Sigmoid colon (tissue), 7 donors: ENCODE results near the gene NAA15. TPM values are rescaled to one million over a fixed set of nuclear protein-coding genes. Genes with fewer than 3 reads are reported as not detected.
"Not testable (repeated sequence)": the region's sequence is repeated elsewhere in the genome, so short reads cannot be mapped to it uniquely, and the experiment has no call there.

ENCODE experiments used
- DNase-seq: peaks from one replicate; pipeline ENCODE4 v3.0.0-alpha.2; 2019
- H3K27ac ChIP-seq, 4 donors: fragments of 200-600 bp; sonication (generic); one replicate each; pipeline ENCODE4 v1.5.1; 2016 to 2019; ENCODE audit warnings: mild to moderate bottlenecking in 1 of 4
- H3K27me3 ChIP-seq, 3 donors: fragments of 200-600 bp; sonication (generic); one replicate each; pipeline ENCODE4 v1.5.1; 2019; ENCODE audit warnings: mild to moderate bottlenecking in 1 of 3
- H3K36me3 ChIP-seq, 4 donors: fragments of 200-600 bp; sonication (generic); one replicate each; pipeline ENCODE4 v1.5.1; 2016 to 2019
- H3K4me1 ChIP-seq, 4 donors: fragments of 200-600 bp; sonication (generic); one replicate each; pipeline ENCODE4 v1.5.1; 2017 to 2019
- H3K4me3 ChIP-seq, 4 donors: fragments of 200-600 bp; sonication (generic); one replicate each; pipeline ENCODE4 v1.5.1; 2017 to 2019; ENCODE audit warnings: mild to moderate bottlenecking in 2 of 4, moderate library complexity in 1 of 4
- H3K9me3 ChIP-seq, 4 donors: fragments of 200-600 bp in 3 of 4; sonication (generic) in 3 of 4; one replicate each; pipeline versions ENCODE4 v1.5.1 to v1.6.1; 2013 to 2019
- EP300 ChIP-seq, 4 donors: sonication (generic); formaldehyde crosslinking; IDR thresholded peaks; one replicate each; pipeline ENCODE4 v1.6.1; 2017; ENCODE audit warnings: antibody characterized with exemption in 4 of 4
- POLR2A ChIP-seq, 2 donors: fragments of 450-650 bp; IDR thresholded peaks; one replicate each; pipeline ENCODE4 v1.6.1; 2016; ENCODE audit warnings: antibody characterized with exemption in 2 of 2, mild to moderate bottlenecking in 2 of 2, moderate library complexity in 2 of 2
- POLR2AphosphoS5 ChIP-seq, 4 donors: sonication (generic); formaldehyde crosslinking; IDR thresholded peaks; one replicate each; pipeline ENCODE4 v1.6.1; 2017; ENCODE audit warnings: antibody characterized with exemption in 4 of 4
- whole genome bisulfite sequencing, 2 donors: extraction: QIAGEN DNeasy Blood & Tissue Kit; methylation state at CpG; one replicate each; pipeline ENCODE4 v1.1.7; 2013; 5-methylcytosine and 5-hydroxymethylcytosine counted together
- intact Hi-C: fragments of 100-400 bp; cut with DNase I; formaldehyde crosslinking; loops from one replicate; pipeline ENCODE4 v1.15.1; 2023
- polyA plus RNA-seq, 3 donors: library from polyadenylated mRNA; stranded (reverse); fragments of 200-250 nt; gene quantifications; one replicate each; pipeline ENCODE4 v1.2.3, GENCODE V29; 2013
- total RNA-seq, 4 donors: library from RNA; depleted of rRNA; stranded (reverse); fragments of >200 nt; gene quantifications; one replicate each; pipeline ENCODE4 v1.1.0, GENCODE V29; 2016
- TF ChIP-seq, protein P1 (sequence below), 4 experiments: fragments of 450-650 bp in 3 of 4; fragments of 200-600 bp in 1 of 4; IDR thresholded peaks; one replicate each; pipeline ENCODE4 v1.5.1; 2016 to 2019; ENCODE audit warnings: antibody characterized with exemption in 4 of 4, mild to moderate bottlenecking in 3 of 4, moderate library complexity in 2 of 4
- donor health status: healthy with polysubstance abuse.
- donor health status: Bipolar disorder and iron deficiency.
- donor health status: healthy.

Gene NAA15
- total and polyA plus RNA-seq, 7 donors, result 5.4 to 40.3 (median 21.6) TPM

DNA sequence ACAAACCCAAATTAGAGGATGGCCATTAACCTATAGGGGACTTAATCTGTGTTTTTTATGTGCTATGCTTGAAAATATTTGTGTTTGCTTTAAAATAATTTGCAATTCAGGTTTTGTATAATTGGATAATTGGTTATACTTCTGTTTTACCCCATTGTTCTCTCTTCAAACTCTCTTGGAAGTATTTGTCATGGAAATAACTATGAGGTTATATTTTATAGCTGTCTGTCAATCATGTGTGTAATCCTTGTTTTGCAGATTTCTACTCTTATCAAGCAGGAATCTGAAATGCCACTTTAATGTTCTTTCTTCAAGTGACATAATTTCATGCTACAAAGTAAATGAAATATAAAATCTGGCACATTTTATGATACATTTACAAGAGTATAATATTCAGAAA, 16.3 kb downstream of the NAA15 start:
- no peaks in the 10 kb centered on the region for H3K27me3 ChIP-seq
- H3K9me3 ChIP-seq, result no peaks in the 10 kb centered on the region
- H3K27ac ChIP-seq, result no peak overlapping the region
- intact Hi-C loops, result no loop called here
- H3K36me3 ChIP-seq, result no peaks in the 10 kb centered on the region
- no peak overlapping the region for H3K4me3 ChIP-seq
- TF ChIP-seq, protein P1, sequence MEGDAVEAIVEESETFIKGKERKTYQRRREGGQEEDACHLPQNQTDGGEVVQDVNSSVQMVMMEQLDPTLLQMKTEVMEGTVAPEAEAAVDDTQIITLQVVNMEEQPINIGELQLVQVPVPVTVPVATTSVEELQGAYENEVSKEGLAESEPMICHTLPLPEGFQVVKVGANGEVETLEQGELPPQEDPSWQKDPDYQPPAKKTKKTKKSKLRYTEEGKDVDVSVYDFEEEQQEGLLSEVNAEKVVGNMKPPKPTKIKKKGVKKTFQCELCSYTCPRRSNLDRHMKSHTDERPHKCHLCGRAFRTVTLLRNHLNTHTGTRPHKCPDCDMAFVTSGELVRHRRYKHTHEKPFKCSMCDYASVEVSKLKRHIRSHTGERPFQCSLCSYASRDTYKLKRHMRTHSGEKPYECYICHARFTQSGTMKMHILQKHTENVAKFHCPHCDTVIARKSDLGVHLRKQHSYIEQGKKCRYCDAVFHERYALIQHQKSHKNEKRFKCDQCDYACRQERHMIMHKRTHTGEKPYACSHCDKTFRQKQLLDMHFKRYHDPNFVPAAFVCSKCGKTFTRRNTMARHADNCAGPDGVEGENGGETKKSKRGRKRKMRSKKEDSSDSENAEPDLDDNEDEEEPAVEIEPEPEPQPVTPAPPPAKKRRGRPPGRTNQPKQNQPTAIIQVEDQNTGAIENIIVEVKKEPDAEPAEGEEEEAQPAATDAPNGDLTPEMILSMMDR (IDR thresholded peaks at IDR 0.05), result no peak
- TF ChIP-seq POLR2A (IDR thresholded peaks at IDR 0.05) (no peak), POLR2AphosphoS5 (IDR thresholded peaks at IDR 0.05) (no peak), EP300 (IDR thresholded peaks at IDR 0.05) (no peak)
- DNase-seq, result no peak
- H3K4me1 ChIP-seq, result peaks cover 0 to 37% (median 20%) of the 10 kb centered on the region in 4 donors

DNA sequence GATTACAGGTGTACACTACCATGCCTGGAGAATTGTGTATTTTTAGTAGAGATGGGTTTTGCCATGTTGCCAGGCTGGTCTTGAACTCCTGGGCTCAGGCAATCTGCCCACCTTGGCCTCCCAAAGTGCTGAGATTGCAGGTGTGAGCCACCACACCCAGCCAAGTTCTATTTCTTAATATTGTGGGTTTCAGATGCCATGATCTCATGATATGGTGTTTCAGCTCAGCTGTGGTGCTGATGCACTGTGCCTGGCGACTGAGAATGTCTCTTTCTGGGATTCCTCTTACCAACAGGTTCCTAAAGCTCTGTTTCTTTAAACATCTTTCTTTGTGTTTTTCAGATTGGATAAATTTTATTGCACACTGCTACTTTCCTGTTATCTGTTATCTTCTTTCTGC, 18.3 kb downstream of the NAA15 start:
- WGBS, 2 donors, result 93 to 94% methylated on average over 1 of the region's 1 CpG
- TF ChIP-seq EP300 (IDR thresholded peaks at IDR 0.05) (no peak), POLR2A (IDR thresholded peaks at IDR 0.05) (no peak), POLR2AphosphoS5 (IDR thresholded peaks at IDR 0.05) (no peak)
- TF ChIP-seq, protein P1 (IDR thresholded peaks at IDR 0.05), result no peak
- no peaks in the 10 kb centered on the region for H3K36me3 ChIP-seq
- intact Hi-C loops, result no loop called here
- no peaks in the 10 kb centered on the region for H3K27me3 ChIP-seq
- no peaks in the 10 kb centered on the region for H3K9me3 ChIP-seq
- no peak overlapping the region for H3K4me3 ChIP-seq
- no peak overlapping the region for H3K27ac ChIP-seq
- peaks cover 0 to 37% (median 24%) of the 10 kb centered on the region in 4 donors for H3K4me1 ChIP-seq
- no peak for DNase-seq

DNA sequence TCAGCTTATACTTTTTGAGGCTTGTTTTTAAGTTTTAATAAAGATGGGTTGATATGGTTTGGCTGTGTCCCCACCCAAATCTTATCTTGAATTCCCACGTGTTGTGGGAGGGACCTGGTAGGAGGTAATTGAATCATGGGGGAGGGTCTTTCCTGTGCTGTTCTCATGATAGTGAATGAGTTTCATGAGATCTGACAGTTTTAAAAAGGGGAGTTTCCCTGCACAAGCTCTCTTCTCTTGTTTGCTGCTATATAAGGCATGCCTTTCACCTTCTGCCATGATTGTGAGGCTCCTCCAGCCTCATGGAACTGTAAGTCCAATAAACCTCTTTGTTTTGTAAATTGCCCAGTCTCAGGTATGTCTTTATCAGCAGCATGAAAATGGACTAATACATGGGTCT, 20.8 kb downstream of the NAA15 start:
- H3K4me3 ChIP-seq, DNase-seq, H3K9me3 ChIP-seq, intact Hi-C loops, H3K27ac ChIP-seq, H3K27me3 ChIP-seq, H3K36me3 ChIP-seq: not testable (repeated sequence)
- H3K4me1 ChIP-seq, result peaks cover 0 to 28% (median 19%) of the 10 kb centered on the region in 4 donors
- WGBS, 2 donors, result 19 to 69% methylated on average over 1 of the region's 1 CpG

DNA sequence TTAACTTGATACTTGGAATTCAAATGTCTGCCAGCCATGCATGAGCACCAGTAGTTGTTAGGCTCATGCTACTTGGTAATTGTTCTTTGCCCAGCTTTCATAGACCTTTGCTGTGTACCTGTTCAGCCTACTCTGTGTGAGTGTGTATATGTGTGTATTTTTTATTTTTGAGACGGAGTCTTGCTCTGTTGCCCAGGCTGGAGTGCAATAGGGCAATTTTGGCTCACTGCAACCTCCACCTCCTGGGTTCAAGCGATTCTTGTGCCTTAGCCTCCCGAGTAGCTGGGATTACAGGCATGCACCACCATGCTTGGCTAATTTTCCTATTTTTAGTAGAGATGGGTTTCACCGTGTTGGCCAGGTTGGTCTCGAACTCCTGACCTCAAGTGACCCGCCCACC, 21.2 kb downstream of the NAA15 start:
- intact Hi-C loops, result not testable (repeated sequence)
- H3K4me1 ChIP-seq, result peaks cover 0 to 25% (median 17%) of the 10 kb centered on the region in 4 donors

DNA sequence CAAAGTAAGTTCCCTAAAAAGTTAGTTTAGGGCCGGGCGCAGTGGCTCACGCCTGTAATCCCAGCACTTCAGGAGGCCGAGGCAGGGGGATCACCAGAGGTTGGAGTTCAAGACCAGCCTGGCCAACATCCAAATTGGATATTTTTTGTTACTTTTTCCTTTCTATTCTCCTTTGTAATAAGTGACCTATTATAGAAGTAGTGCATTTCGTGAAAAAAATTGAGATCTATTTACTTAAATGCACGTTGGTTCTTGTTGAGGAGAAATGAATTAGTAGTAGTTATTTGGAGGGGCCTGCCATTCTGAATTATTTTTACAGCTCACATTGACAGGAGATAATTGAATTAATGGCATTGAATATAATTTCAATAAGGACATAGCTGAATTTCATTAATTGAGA, 23.3 kb downstream of the NAA15 start:
- H3K9me3 ChIP-seq, result no peaks in the 10 kb centered on the region
- no peak overlapping the region for H3K27ac ChIP-seq
- intact Hi-C loops, result no loop called here
- 48 to 70% methylated on average over 6 of the region's 6 CpGs for WGBS, 2 donors
- peaks cover 0 to 25% (median 17%) of the 10 kb centered on the region in 4 donors for H3K4me1 ChIP-seq
- no peaks in the 10 kb centered on the region for H3K36me3 ChIP-seq
- no peaks in the 10 kb centered on the region for H3K27me3 ChIP-seq
- H3K4me3 ChIP-seq, result no peak overlapping the region
- no peak for DNase-seq
- no peak for TF ChIP-seq EP300 (IDR thresholded peaks at IDR 0.05)
- no peak for TF ChIP-seq POLR2AphosphoS5 (IDR thresholded peaks at IDR 0.05)
- TF ChIP-seq, protein P1 (IDR thresholded peaks at IDR 0.05), result no peak
- no peak for TF ChIP-seq POLR2A (IDR thresholded peaks at IDR 0.05)

More for the DNA sequence above, 21.2 kb downstream of the NAA15 start:
- H3K9me3 ChIP-seq, H3K36me3 ChIP-seq, DNase-seq, H3K4me3 ChIP-seq, H3K27me3 ChIP-seq, H3K27ac ChIP-seq: not testable (repeated sequence)
- WGBS, 2 donors, result 95 to 96% methylated on average over 6 of the region's 6 CpGs

DNA sequence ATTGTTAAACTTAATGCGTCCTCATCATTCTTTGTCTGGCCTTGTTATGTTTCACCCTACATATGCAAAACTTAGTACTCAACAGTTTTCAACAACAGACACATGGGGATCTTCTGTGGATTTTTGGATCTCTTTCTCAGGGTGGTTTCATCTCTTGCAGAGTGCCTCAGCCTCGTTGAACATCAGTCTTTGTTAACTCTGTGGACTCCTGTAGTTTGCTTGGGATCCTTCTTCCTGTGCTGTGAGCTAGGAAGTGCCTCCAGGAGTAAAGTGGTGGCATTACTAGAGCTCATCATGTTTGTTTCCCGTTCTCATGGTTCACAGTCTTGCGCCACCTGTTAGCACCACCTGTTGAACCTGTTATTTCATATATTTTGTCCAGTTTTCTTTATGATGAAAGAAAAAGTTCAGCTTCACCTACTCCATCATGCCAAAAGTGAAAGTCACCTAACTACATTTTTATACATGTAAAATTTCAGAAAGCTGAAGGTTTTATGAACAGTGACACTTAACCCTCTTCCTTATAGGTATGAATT, 28.4 kb downstream of the NAA15 start:
- no peaks in the 10 kb centered on the region for H3K9me3 ChIP-seq
- H3K27me3 ChIP-seq, result no peaks in the 10 kb centered on the region
- H3K36me3 ChIP-seq, result no peaks in the 10 kb centered on the region
- no peak overlapping the region for H3K4me3 ChIP-seq
- 90% methylated on average over 4 of the region's 4 CpGs for WGBS, 2 donors
- H3K4me1 ChIP-seq, result peaks cover 0 to 30% (median 9%) of the 10 kb centered on the region in 4 donors
- DNase-seq, result no peak
- H3K27ac ChIP-seq, result no peak overlapping the region
- TF ChIP-seq EP300 (IDR thresholded peaks at IDR 0.05) (no peak), POLR2AphosphoS5 (IDR thresholded peaks at IDR 0.05) (no peak), POLR2A (IDR thresholded peaks at IDR 0.05) (no peak)
- TF ChIP-seq, protein P1 (IDR thresholded peaks at IDR 0.05), result no peak
- intact Hi-C loops, result no loop called here
